GM10266 (cell line): ENCODE data around the gene ZDHHC22.

Experiments
- DNase-seq: peaks from one replicate; pipeline ENCODE4 v3.0.0; 2012; ENCODE audit errors: extremely low spot score
- CTCF ChIP-seq: IDR thresholded peaks from 2 replicates; pipeline ENCODE4 v1.5.1; 2012; ENCODE audit warnings: mild to moderate bottlenecking, low read depth; ENCODE audit not compliant: control insufficient read depth, insufficient read depth; ENCODE audit errors: missing control alignments

The ZDHHC22 gene, protein sequence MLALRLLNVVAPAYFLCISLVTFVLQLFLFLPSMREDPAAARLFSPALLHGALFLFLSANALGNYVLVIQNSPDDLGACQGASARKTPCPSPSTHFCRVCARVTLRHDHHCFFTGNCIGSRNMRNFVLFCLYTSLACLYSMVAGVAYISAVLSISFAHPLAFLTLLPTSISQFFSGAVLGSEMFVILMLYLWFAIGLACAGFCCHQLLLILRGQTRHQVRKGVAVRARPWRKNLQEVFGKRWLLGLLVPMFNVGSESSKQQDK

GRCh38 chr14:77141214-77142004, at the start of gene ZDHHC22:
Gene ZDHHC22, minus strand, starts transcription at chr14:77141791. Its CDS starts 2,053 bp downstream, at chr14:77139738.
- TF ChIP-seq CTCF, result peak; percentile 28
- no peak for DNase-seq

DNA sequence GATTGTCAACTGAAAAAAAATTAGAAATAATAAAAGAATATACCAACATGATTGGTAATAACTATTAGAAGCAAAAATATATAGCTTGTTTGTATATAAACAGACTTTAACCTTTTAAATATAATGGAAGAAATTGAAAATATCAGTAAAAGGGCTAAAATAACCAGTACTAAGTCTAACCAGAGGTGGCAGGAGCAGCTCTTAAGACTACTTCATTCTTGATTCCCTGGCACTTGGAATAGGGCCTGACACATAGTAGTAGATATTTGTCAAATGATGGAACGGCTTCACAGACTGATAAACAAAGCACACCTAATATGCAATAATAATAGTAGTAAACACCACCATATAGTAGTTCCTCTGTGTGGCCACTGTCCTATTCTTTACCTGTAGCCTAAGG, 49.4 kb upstream of the ZDHHC22 start:
- TF ChIP-seq CTCF, result no peak
- DNase-seq, result no peak

GRCh38 chr14:77189479-77189878, 47.9 kb upstream of the ZDHHC22 start:
- no peak for DNase-seq
- TF ChIP-seq CTCF, result no peak

DNA sequence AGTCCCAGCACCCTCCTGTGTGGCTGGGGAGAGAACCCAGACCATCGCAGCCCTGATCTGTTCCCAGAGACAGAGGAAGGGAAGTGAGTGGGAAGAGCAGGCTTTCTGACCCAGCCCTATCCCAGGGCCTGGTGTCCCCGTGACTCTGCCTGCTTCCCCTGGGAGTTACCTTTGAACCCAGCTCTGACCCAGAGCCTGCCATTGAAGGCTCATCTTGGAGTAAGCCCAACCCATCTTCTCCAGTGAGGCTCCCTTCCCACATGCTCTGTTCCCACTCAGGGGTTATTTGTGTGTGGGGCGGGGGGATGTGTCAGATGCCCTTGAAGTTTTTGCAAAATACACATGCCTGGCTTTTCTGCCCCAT, 46.0 kb upstream of the ZDHHC22 start:
- no peak for DNase-seq
- no peak for TF ChIP-seq CTCF

DNA sequence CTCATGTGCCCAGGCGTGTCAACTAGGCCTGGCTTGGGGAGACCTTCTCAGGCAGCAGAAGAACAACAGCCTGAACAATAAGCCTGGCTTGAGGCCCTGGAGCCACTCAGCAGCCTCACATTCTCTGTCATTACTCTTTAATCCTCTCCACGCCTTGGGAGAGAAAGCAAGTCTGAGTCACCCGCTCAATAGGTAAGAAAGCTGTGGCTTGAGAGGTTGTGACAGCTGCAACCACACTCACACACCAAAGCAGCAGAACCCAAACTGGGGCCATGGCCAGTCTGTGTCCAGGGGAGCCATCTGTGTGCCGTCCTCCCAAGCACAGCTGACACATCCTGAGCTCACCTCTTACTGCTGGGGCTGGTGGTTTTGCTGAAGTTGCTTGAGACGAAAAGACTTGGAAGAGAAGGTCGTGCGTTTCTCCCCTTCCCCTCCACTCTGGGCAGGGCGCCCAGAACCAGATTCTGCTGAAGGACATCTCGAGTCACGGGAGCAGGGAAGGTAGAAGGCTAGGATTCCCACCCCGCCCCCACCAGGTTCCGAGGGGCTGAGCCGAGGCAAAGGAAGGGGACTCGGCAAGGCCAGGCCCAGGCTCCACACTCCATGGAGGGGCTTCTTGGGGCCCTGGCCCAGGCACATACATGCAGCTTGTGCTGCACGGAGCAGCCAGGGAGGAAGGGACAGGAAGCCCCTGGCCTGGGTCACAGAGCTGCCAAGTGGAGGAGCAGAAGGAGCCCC, 45.5 kb upstream of the ZDHHC22 start:
- no peak for TF ChIP-seq CTCF
- DNase-seq, result no peak

- TF ChIP-seq CTCF, result no peak
- DNase-seq, result no peak
Observed at GRCh38 chr14:77185093-77185465, 43.5 kb upstream of the ZDHHC22 start.
